H9 (cell line): ENCODE data around the gene LRRC7. TPM values are rescaled to one million over a fixed set of nuclear protein-coding genes. Genes with fewer than 3 reads are reported as not detected.

Experiments used
- DNase-seq: peaks from one replicate; pipeline ENCODE4 v3.0.0-alpha.2; 2017
- H2AFZ ChIP-seq: one replicate; pipeline ENCODE4 v1.6.1; 2013; ENCODE audit warnings: mild to moderate bottlenecking, low read length, control low read depth, moderate library complexity
- H2AK5ac ChIP-seq: 2 replicates; pipeline ENCODE4 v1.6.1; 2013; ENCODE audit warnings: low read length, control low read depth, mixed read lengths; ENCODE audit not compliant: insufficient read length
- H2BK120ac ChIP-seq: one replicate; pipeline ENCODE4 v1.6.1; 2013; ENCODE audit warnings: low read depth, mild to moderate bottlenecking, low read length, control low read depth, inconsistent platforms; ENCODE audit not compliant: poor library complexity, severe bottlenecking
- H2BK12ac ChIP-seq: 2 replicates; pipeline ENCODE4 v1.6.1; 2013; ENCODE audit warnings: low read length, control low read depth, mixed read lengths, low read depth; ENCODE audit not compliant: insufficient read length
- H2BK15ac ChIP-seq: 2 replicates; pipeline ENCODE4 v1.6.1; 2013; ENCODE audit warnings: low read depth, low read length, control low read depth
- H2BK20ac ChIP-seq: one replicate; pipeline ENCODE4 v1.6.1; 2013; ENCODE audit warnings: low read depth, mild to moderate bottlenecking, low read length, control low read depth, inconsistent platforms; ENCODE audit not compliant: poor library complexity, severe bottlenecking
- H2BK5ac ChIP-seq: 2 replicates; pipeline ENCODE4 v1.6.1; 2013; ENCODE audit warnings: low read length, control low read depth, mixed read lengths; ENCODE audit not compliant: insufficient read length
- H3K14ac ChIP-seq: 2 replicates; pipeline ENCODE4 v1.6.1; 2013; ENCODE audit warnings: low read length, control low read depth; ENCODE audit not compliant: insufficient read depth
- H3K18ac ChIP-seq: 2 replicates; pipeline ENCODE4 v1.6.1; 2013; ENCODE audit warnings: low read depth, mild to moderate bottlenecking, mixed read lengths, low read length, control low read depth; ENCODE audit not compliant: insufficient read length
- H3K23ac ChIP-seq: 2 replicates; pipeline ENCODE4 v1.6.1; 2013; ENCODE audit warnings: low read length, control low read depth, mixed read lengths, low read depth; ENCODE audit not compliant: insufficient read length
- H3K23me2 ChIP-seq: 2 replicates; pipeline ENCODE4 v1.6.1; 2013; ENCODE audit warnings: low read depth, mild to moderate bottlenecking, mixed read lengths, low read length, control low read depth; ENCODE audit not compliant: insufficient read length, poor library complexity, severe bottlenecking
- H3K27ac ChIP-seq: 2 replicates; pipeline ENCODE4 v1.5.1; 2013; ENCODE audit warnings: low read length, control low read depth, mixed read lengths, low read depth; ENCODE audit not compliant: insufficient read length
- H3K27me3 ChIP-seq: 2 replicates; pipeline ENCODE4 v1.6.1; 2013; ENCODE audit warnings: low read length, control low read depth, inconsistent platforms; ENCODE audit not compliant: insufficient read depth
- H3K4ac ChIP-seq: 2 replicates; pipeline ENCODE4 v1.6.1; 2013; ENCODE audit warnings: low read depth, mild to moderate bottlenecking, control low read depth, inconsistent platforms, low read length, moderate library complexity
- H3K4me1 ChIP-seq: 2 replicates; pipeline ENCODE4 v1.6.1; 2013; ENCODE audit warnings: low read length, control low read depth, inconsistent platforms; ENCODE audit not compliant: insufficient read depth
- H3K4me2 ChIP-seq: 2 replicates; pipeline ENCODE4 v1.6.1; 2013; ENCODE audit warnings: low read length, control low read depth, mixed read lengths; ENCODE audit not compliant: insufficient read length, insufficient read depth
- H3K56ac ChIP-seq: 2 replicates; pipeline ENCODE4 v1.6.1; 2013; ENCODE audit warnings: low read depth, mild to moderate bottlenecking, mixed read lengths, low read length, control low read depth; ENCODE audit not compliant: insufficient read length
- H3K79me1 ChIP-seq: 2 replicates; pipeline ENCODE4 v1.6.1; 2013; ENCODE audit warnings: low read depth, mild to moderate bottlenecking, moderate library complexity, low read length, control low read depth, inconsistent platforms; ENCODE audit not compliant: insufficient read depth, poor library complexity, severe bottlenecking
- H3K79me2 ChIP-seq: 2 replicates; pipeline ENCODE4 v1.6.1; 2013; ENCODE audit warnings: low read length, control low read depth, inconsistent platforms; ENCODE audit not compliant: insufficient read depth
- H3K9ac ChIP-seq: 2 replicates; pipeline ENCODE4 v1.6.1; 2013; ENCODE audit warnings: low read length, control low read depth, mixed read lengths; ENCODE audit not compliant: insufficient read length; ENCODE audit errors: extremely low read depth
- H3K9me3 ChIP-seq: one replicate; pipeline ENCODE4 v1.6.1; 2013; ENCODE audit warnings: low read depth, low read length, inconsistent platforms; ENCODE audit not compliant: control insufficient read depth
- H3T11ph ChIP-seq: one replicate; pipeline ENCODE4 v1.6.1; 2013; ENCODE audit warnings: mild to moderate bottlenecking, low read length, control low read depth, inconsistent platforms
- H4K20me1 ChIP-seq: one replicate; pipeline ENCODE4 v1.6.1; 2013; ENCODE audit not compliant: control insufficient read depth, insufficient read length, insufficient read depth
- H4K5ac ChIP-seq: 2 replicates; pipeline ENCODE4 v1.6.1; 2013; ENCODE audit warnings: low read depth, mild to moderate bottlenecking, mixed read lengths, low read length, control low read depth; ENCODE audit not compliant: insufficient read length
- H4K8ac ChIP-seq: replicated peaks from 2 replicates; pipeline ENCODE4 v1.6.1; 2013; ENCODE audit warnings: low read length, control low read depth, mixed read lengths, low read depth; ENCODE audit not compliant: insufficient read length
- H4K91ac ChIP-seq: 2 replicates; pipeline ENCODE4 v1.6.1; 2013; ENCODE audit warnings: low read depth, mild to moderate bottlenecking, moderate library complexity, mixed read lengths, low read length, control low read depth; ENCODE audit not compliant: insufficient read length
- H3K27ac Mint-ChIP-seq, 3 experiments: 2 replicates in 2 of 3; 3 replicates in 1 of 3; pipeline ENCODE4 v1.8.0; 2020 to 2021; ENCODE audit warnings: mixed read lengths in 3 of 3, mild to moderate bottlenecking in 1 of 3, moderate library complexity in 1 of 3
- H3K27me3 Mint-ChIP-seq: 2 replicates; pipeline ENCODE4 v1.8.0; 2021; ENCODE audit warnings: low read depth, mild to moderate bottlenecking, moderate library complexity, mixed read lengths
- H3K36me3 Mint-ChIP-seq, 3 experiments: 2 replicates in 2 of 3; 3 replicates in 1 of 3; pipeline ENCODE4 v1.8.0; 2020 to 2021; ENCODE audit warnings: low read depth in 3 of 3, mixed read lengths in 3 of 3; ENCODE audit not compliant: insufficient read depth in 1 of 3
- H3K4me1 Mint-ChIP-seq, 2 experiments: 2 replicates each; pipeline ENCODE4 v1.8.0; 2020; ENCODE audit warnings: mixed read lengths in 2 of 2
- H3K4me3 Mint-ChIP-seq, 2 experiments: 2 replicates in 1 of 2; 3 replicates in 1 of 2; pipeline ENCODE4 v1.8.0; 2020 to 2021; ENCODE audit warnings: mild to moderate bottlenecking in 2 of 2, mixed read lengths in 2 of 2, moderate library complexity in 1 of 2
- H3K9me3 Mint-ChIP-seq, 2 experiments: 2 replicates in 1 of 2; 3 replicates in 1 of 2; pipeline ENCODE4 v1.8.0; 2020; ENCODE audit warnings: mild to moderate bottlenecking in 2 of 2, mixed read lengths in 2 of 2, moderate library complexity in 1 of 2
- WGBS: extraction: QIAGEN DNeasy Blood & Tissue Kit; methylation state at CpG from one replicate; pipeline ENCODE4 v1.1.7; 2013; ENCODE audit warnings: missing lambda C conversion rate, low lambda C conversion rate, mixed read lengths; ENCODE audit not compliant: insufficient read length; ENCODE audit errors: extremely low coverage; 5-methylcytosine and 5-hydroxymethylcytosine counted together
- total RNA-seq: library from RNA; stranded (reverse); gene quantifications from 2 replicates; pipeline ENCODE4 v1.2.1, GENCODE V29; 2021
- TF ChIP-seq, protein P1 (sequence below): fragments of 200-600 bp; sonication (generic); conservative IDR thresholded peaks from 3 replicates; pipeline ENCODE4 v1.8.0; 2021; ENCODE audit warnings: antibody characterized with exemption, mild to moderate bottlenecking

The LRRC7 gene
- total RNA-seq, 1 experiment from 2014 or later, result not detected

DNA sequence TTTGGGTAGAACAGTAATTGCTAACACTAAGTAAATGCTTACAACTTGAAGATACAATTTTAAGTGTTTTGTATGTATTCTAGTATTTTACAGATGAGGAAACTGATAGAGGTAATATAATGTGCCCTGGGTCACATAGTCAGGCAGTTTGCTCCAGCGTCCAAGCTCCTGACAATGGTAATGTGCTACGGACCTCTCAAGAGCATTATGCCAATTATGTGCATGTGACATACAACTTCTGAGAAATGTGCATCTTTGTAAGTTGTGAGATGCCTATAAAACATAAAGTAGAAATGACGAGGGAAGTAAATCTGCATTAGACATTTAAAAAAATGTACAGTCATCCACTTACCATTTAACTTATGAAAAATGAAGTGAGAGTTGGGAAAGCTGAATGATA is 186.8 kb downstream of the LRRC7 start:
- no peaks in the 10 kb centered on the region for H3K9me3 Mint-ChIP-seq
- Histone ChIP-seq H4K20me1 (no peaks in the 10 kb centered on the region), H3K4me2 (no peak overlapping the region), H2BK120ac (no peak overlapping the region), H4K8ac (no peak overlapping the region), H3K4me1 (no peaks in the 10 kb centered on the region), H2BK15ac (no peak overlapping the region), H3K79me1 (no peaks in the 10 kb centered on the region), H3K4ac (no peak overlapping the region), H3K79me2 (no peaks in the 10 kb centered on the region), H3T11ph (no peak overlapping the region), H3K14ac (no peak overlapping the region), H4K91ac (no peak overlapping the region), H3K18ac (no peak overlapping the region), H3K56ac (no peak overlapping the region), H2AK5ac (no peak overlapping the region), H2BK20ac (no peak overlapping the region), H2BK5ac (no peak overlapping the region), H2BK12ac (no peak overlapping the region), H3K27ac (no peak overlapping the region), H3K23ac (no peak overlapping the region), H2AFZ (no peak overlapping the region), H3K23me2 (no peaks in the 10 kb centered on the region), H4K5ac (no peak overlapping the region), H3K27me3 (no peaks in the 10 kb centered on the region), H3K9me3 (no peaks in the 10 kb centered on the region), H3K9ac (no peak overlapping the region)
- H3K27ac Mint-ChIP-seq, result no peak overlapping the region
- no peaks in the 10 kb centered on the region for H3K36me3 Mint-ChIP-seq
- peaks cover 4% of the 10 kb centered on the region in 2 experiments; a peak in 3 of 4 replicates for H3K4me1 Mint-ChIP-seq
- TF ChIP-seq, protein P1, sequence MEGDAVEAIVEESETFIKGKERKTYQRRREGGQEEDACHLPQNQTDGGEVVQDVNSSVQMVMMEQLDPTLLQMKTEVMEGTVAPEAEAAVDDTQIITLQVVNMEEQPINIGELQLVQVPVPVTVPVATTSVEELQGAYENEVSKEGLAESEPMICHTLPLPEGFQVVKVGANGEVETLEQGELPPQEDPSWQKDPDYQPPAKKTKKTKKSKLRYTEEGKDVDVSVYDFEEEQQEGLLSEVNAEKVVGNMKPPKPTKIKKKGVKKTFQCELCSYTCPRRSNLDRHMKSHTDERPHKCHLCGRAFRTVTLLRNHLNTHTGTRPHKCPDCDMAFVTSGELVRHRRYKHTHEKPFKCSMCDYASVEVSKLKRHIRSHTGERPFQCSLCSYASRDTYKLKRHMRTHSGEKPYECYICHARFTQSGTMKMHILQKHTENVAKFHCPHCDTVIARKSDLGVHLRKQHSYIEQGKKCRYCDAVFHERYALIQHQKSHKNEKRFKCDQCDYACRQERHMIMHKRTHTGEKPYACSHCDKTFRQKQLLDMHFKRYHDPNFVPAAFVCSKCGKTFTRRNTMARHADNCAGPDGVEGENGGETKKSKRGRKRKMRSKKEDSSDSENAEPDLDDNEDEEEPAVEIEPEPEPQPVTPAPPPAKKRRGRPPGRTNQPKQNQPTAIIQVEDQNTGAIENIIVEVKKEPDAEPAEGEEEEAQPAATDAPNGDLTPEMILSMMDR, result no peak
- no peak for DNase-seq
- WGBS, result no CpG with 5 or more reads among the region's 3 CpGs
- no peak overlapping the region for H3K4me3 Mint-ChIP-seq
- no peaks in the 10 kb centered on the region; the same call in 1 of the 2 replicates for H3K27me3 Mint-ChIP-seq
